BLaER1 treated with 17β-estradiol and CSF1 and Interleukin-3, amounts not matched to agents 10 nM and 100 nM (cell line): Measurements from ENCODE around the gene ATP11A.
A peak's percentile ranks its signal among the peaks of the same experiment; 100 is the strongest.

Experiments
- H3K27ac ChIP-seq, 11 experiments: shearing (Covaris generic); formaldehyde crosslinking; 2 replicates each; pipeline ENCODE4 v1.8.1; 2022
- H3K27me3 ChIP-seq, 11 experiments: shearing (Covaris generic); formaldehyde crosslinking; 2 replicates each; pipeline ENCODE4 v1.8.1; 2022
- H3K36me3 ChIP-seq, 11 experiments: shearing (Covaris generic); formaldehyde crosslinking; 2 replicates each; pipeline ENCODE4 v1.8.1; 2022
- H3K4me1 ChIP-seq, 10 experiments: shearing (Covaris generic); formaldehyde crosslinking; 2 replicates each; pipeline ENCODE4 v1.8.1; 2022
- H3K4me2 ChIP-seq, 11 experiments: shearing (Covaris generic); formaldehyde crosslinking; 2 replicates each; pipeline ENCODE4 v1.8.1; 2022
- H3K4me3 ChIP-seq, 10 experiments: shearing (Covaris generic); formaldehyde crosslinking; 2 replicates each; pipeline ENCODE4 v1.8.1; 2022
- H3K9ac ChIP-seq, 11 experiments: shearing (Covaris generic); formaldehyde crosslinking; 2 replicates each; pipeline ENCODE4 v1.8.1; 2022
- H3K9me3 ChIP-seq, 11 experiments: shearing (Covaris generic); formaldehyde crosslinking; replicated peaks in 1 of 11; 2 replicates each; pipeline ENCODE4 v1.8.1; 2022
- H4K20me1 ChIP-seq, 11 experiments: shearing (Covaris generic); formaldehyde crosslinking; 2 replicates each; pipeline ENCODE4 v1.8.1; 2022
- Cebpa-rat ChIP-seq, 11 experiments: shearing (Covaris generic); IDR thresholded peaks; 2 replicates each; pipeline ENCODE4 v1.8.1; 2022

The ATP11A gene

DNA sequence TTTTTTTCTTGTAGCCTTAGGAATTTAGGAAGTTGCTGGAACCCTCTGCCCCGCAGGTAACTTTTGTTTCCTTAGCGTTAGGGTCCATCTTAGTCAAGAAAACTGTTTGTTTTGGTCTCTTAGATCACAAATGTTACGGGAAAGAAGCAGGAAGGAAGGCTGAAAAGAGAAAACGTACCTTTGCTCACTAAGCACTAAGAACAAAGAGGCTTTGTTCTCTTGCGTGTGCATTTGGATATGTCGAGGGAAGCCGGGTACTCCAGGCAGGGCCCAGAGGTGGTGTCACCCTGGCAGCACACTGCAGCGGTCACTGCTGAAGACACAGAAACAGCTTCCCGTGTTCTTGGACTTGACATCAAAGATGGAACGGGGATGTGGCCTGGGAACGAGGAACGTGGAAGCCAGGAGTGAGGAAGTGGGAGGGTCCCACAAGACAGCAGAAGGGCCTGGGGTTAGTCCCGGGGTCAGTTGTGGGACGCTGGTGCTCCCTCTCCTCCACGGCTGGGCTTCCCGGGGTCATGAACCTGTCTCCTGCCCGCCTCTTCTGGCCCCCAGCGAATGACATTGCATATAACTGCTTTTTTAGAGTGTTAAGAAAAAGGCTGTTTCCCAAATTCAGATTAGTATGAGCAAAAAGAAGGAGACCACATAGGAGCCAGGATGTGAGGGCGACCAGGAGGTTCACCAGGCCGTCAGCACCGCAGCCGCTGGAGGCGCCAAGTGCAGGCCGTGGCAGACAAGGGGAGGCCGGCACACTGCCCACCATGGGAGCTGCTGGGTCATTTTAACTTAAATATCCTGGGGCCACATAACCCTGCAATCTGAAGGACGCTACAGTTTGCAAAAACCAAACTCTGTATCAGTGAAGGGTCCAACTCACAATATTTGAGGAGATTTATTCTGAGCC, 31.6 kb downstream of the ATP11A start:
- no peak overlapping the region for H3K9ac ChIP-seq

DNA sequence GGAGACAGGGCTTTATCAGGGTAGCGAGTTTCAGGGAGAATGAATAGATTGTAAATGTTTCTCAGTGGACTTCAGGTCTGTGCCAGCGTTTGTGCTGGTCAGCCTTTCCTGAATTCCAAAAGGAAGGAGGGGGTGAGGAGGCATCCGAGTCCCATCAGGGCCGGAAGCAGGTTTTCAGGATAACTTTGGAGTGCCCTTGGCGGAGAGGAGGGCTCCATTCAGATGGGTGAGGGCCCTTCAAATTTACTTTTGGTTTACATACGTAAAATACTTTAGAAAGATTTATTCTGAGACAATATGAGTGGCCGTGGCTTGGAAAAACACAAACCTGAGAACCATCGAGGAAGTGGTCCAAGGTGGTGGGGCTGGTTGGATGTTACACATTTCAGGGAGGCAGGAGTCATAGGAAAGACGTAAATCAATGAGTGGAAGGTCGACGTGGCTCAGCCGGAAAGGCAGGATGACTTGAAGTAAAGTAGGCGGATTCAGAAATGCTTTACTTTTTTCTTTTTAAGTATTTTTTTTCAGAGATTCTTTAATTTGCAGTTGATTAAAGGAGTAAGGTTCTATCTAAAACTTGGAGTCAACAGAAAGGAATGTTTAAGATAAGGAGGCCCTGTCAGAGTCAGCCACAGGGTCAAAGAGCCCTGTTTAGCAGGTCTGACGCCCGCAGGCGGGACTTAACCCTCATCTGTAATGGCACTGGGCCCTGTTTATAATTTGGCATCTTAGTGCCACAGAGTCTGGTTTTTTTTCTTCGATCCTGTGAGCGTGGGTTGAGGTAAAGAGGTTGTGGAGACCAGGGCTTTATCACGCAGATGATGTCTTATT, 32.8 kb downstream of the ATP11A start:
- Histone ChIP-seq H4K20me1 (peaks cover 86 to 98% (median 95%) of the 10 kb centered on the region in 11 experiments), H3K27me3 (no peaks in the 10 kb centered on the region), H3K4me3 (no peak overlapping the region), H3K9ac (no peak overlapping the region), H3K9me3 (no peaks in the 10 kb centered on the region), H3K4me1 (peaks cover 31 to 48% (median 41%) of the 10 kb centered on the region in 10 experiments), H3K27ac (no peak overlapping the region), H3K4me2 (0 out of 22 replicates have a peak overlapping the region, but pooled peaks of 1 of the 11 experiments have one; percentile 4), H3K36me3 (peaks cover 0 to 35% (median 14%) of the 10 kb centered on the region in 11 experiments; a peak in 14 of 22 replicates)
- TF ChIP-seq Cebpa-rat (IDR thresholded peaks at IDR 0.05): no peak

More for the DNA sequence above, 31.6 kb downstream of the ATP11A start:
- Histone ChIP-seq H3K4me3 (no peak overlapping the region), H3K4me1 (peaks cover 31 to 48% (median 39%) of the 10 kb centered on the region in 10 experiments), H4K20me1 (peaks cover 86 to 98% (median 95%) of the 10 kb centered on the region in 11 experiments), H3K27ac (no peak overlapping the region), H3K27me3 (no peaks in the 10 kb centered on the region), H3K4me2 (peak overlapping the region in 1 of 11 experiments; percentile 26; a peak in 2 of 22 replicates), H3K9me3 (no peaks in the 10 kb centered on the region), H3K36me3 (peaks cover 0 to 40% (median 14%) of the 10 kb centered on the region in 11 experiments; a peak in 14 of 22 replicates)
- no peak for TF ChIP-seq Cebpa-rat (IDR thresholded peaks at IDR 0.05)

DNA sequence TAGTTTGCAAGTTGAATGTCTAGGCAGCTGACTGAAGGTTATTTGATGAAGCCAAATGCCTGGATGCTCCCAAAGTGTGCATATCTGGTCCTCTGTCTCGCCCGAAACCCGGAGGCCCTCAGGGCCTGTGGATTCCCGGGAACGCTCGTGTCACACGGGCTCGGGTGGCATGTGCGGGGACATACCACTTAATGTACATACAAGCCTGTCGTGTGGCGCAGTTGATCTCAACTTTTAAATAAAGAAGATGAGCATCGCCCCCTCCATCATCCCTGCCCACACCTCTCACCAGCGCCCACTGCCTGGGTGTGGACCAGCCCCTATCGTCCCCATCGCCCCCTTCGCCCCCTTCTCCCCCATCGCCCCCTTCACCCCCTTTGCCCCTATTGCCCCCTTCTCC, 33.9 kb downstream of the ATP11A start:
- H3K4me2 ChIP-seq: peak overlapping the region in 7 of 11 experiments; percentile 8 to 88 (median 24); a peak in 9 of 22 replicates
- no peak overlapping the region for H3K9ac ChIP-seq
- H4K20me1 ChIP-seq: peaks cover 88 to 98% (median 95%) of the 10 kb centered on the region in 11 experiments
- H3K36me3 ChIP-seq: peaks cover 0 to 40% (median 12%) of the 10 kb centered on the region in 11 experiments; a peak in 15 of 22 replicates
- no peak overlapping the region for H3K4me3 ChIP-seq
- H3K4me1 ChIP-seq: peaks cover 31 to 48% (median 41%) of the 10 kb centered on the region in 10 experiments
- no peak overlapping the region for H3K27ac ChIP-seq
- no peak for TF ChIP-seq Cebpa-rat (IDR thresholded peaks at IDR 0.05)
- H3K27me3 ChIP-seq: no peaks in the 10 kb centered on the region
- no peaks in the 10 kb centered on the region for H3K9me3 ChIP-seq

DNA sequence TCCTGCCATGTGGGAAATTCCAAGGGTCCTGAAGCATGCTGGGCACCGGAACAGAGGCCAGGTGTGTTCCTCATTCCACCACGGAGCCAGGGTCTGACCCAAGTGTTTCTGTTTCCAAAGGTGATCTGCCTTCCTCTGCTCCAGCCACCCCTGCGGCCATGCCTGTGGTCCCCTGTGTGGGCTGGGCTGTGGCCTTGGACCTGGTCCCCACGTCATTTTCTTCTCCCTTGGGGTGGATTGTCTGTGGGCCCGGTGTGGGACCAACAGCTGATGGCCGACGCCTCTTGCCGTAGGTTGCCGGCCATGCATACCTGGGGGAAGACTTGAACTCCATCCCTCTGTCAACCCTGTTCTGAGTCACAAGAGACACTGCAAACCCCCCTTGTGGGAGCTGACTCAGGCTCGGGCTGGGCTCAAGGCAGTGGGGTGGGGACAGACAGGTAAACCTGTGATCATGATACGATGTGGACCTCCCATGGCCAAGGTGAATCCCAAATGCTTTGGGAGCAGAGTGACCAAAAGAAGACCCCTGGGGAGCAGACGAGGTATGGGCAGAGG, 35.0 kb downstream of the ATP11A start:
- no peak for TF ChIP-seq Cebpa-rat (IDR thresholded peaks at IDR 0.05)
- H3K9ac ChIP-seq: peak overlapping the region in 10 of 11 experiments; percentile 9 to 57 (median 33); a peak in 15 of 22 replicates
- peaks cover 89 to 98% (median 95%) of the 10 kb centered on the region in 11 experiments for H4K20me1 ChIP-seq
- peaks cover 31 to 56% (median 47%) of the 10 kb centered on the region in 10 experiments for H3K4me1 ChIP-seq
- H3K36me3 ChIP-seq: peaks cover 0 to 46% (median 14%) of the 10 kb centered on the region in 11 experiments; a peak in 13 of 22 replicates
- peak overlapping the region in 4 of 10 experiments; percentile 12 to 42 (median 30); a peak in 6 of 20 replicates for H3K4me3 ChIP-seq
- peak overlapping the region in 5 of 11 experiments; percentile 45 to 59 (median 53); a peak in 10 of 22 replicates for H3K27ac ChIP-seq
- H3K4me2 ChIP-seq: peak overlapping the region; percentile 75 to 97 (median 88)
- H3K27me3 ChIP-seq: no peaks in the 10 kb centered on the region
- H3K9me3 ChIP-seq: no peaks in the 10 kb centered on the region

DNA sequence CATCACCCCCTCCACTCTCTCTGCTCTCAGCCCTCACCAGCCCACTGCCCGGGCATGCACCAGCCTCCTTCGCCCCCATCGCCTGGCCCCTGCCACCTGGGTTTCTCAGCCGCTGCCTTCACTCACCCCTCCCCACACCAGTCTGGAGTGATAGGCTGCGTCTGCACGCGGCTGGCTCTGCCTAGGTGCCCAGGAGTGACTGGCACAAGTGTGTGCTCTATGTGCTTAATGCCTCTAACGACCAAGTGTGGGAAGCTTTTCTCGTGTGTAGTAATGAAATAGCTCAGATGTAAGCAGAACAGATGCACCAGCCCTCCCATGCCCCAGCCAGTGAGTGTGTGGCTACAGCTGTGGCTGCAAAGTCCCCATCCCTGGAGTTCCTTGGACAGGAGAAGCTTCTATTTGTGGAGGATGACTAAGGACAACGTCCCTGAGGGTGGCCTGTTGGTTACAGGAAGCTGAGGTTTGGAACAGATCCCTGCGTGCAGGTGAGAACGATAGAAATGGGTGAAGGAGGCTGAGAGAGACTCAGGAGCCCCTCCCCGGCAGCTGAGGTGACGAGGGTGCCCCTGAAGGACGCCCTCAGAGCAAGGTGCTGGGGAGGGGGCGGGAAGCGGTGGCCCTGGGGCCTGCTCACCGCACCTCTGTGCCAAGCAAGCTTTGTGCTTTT, 35.6 kb downstream of the ATP11A start:
- H3K4me1 ChIP-seq: peaks cover 31 to 59% (median 47%) of the 10 kb centered on the region in 10 experiments
- H3K36me3 ChIP-seq: peaks cover 0 to 46% (median 19%) of the 10 kb centered on the region in 11 experiments; a peak in 12 of 22 replicates
- H3K4me2 ChIP-seq: peak overlapping the region; percentile 75 to 97 (median 88)
- H3K9me3 ChIP-seq: no peaks in the 10 kb centered on the region
- TF ChIP-seq Cebpa-rat (IDR thresholded peaks at IDR 0.05): no peak
- H3K4me3 ChIP-seq: peak overlapping the region in 4 of 10 experiments; percentile 12 to 42 (median 30); a peak in 6 of 20 replicates
- H3K27ac ChIP-seq: peak overlapping the region in 5 of 11 experiments; percentile 45 to 59 (median 53); a peak in 10 of 22 replicates
- peak overlapping the region in 10 of 11 experiments; percentile 9 to 57 (median 33); a peak in 15 of 22 replicates for H3K9ac ChIP-seq
- H4K20me1 ChIP-seq: peaks cover 90 to 98% (median 95%) of the 10 kb centered on the region in 11 experiments
- no peaks in the 10 kb centered on the region for H3K27me3 ChIP-seq

DNA sequence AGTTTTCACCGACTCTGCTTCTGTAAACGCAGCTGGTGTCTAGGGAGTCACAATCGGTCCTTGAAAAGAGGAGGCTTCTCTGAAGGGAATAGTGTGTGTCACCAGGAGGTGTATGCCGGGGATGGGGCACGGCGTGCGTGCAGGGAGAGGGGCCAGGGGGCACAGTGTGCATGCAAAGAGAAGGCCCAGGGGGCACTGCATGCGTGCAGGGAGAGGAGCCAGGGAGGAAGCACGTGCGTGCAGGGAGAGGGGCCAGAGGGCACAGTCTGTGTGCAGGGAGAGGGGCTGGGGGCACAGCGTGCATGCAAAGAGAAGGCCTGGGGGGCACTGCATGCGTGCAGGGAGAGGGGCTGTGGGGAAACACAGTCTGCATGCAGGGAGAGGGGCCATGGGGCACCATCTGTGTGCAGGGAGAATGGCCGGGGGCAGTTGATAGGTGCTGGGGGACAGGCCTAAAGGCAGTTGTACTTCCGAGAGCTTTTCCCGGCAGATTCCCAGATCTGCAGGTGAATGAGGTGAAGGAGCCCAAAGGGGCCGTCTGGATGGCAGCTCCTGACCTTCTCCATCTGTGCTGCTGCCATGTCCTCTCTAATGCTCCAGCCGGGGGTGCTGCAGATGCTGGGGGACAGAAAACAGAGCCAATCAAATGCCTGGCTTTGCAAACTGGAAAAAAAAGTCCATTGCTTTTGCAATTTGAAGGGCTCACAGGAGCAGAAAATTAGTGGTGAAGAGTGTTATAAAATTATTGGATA, 36.4 kb downstream of the ATP11A start:
- H3K27ac ChIP-seq: peak overlapping the region in 3 of 11 experiments; percentile 53 to 59 (median 57); a peak in 2 of 22 replicates
- H3K4me2 ChIP-seq: peak overlapping the region; percentile 75 to 97 (median 88); a peak in 20 of 22 replicates
- no peak for TF ChIP-seq Cebpa-rat (IDR thresholded peaks at IDR 0.05)
- H3K27me3 ChIP-seq: no peaks in the 10 kb centered on the region
- H3K4me1 ChIP-seq: peaks cover 29 to 59% (median 45%) of the 10 kb centered on the region in 10 experiments
- H3K9me3 ChIP-seq: no peaks in the 10 kb centered on the region
- peak overlapping the region in 4 of 11 experiments; percentile 32 to 57 (median 40); a peak in 4 of 22 replicates for H3K9ac ChIP-seq
- peaks cover 91 to 98% (median 95%) of the 10 kb centered on the region in 11 experiments for H4K20me1 ChIP-seq
- H3K36me3 ChIP-seq: peaks cover 0 to 46% (median 20%) of the 10 kb centered on the region in 11 experiments; a peak in 12 of 22 replicates
- H3K4me3 ChIP-seq: no peak overlapping the region

DNA sequence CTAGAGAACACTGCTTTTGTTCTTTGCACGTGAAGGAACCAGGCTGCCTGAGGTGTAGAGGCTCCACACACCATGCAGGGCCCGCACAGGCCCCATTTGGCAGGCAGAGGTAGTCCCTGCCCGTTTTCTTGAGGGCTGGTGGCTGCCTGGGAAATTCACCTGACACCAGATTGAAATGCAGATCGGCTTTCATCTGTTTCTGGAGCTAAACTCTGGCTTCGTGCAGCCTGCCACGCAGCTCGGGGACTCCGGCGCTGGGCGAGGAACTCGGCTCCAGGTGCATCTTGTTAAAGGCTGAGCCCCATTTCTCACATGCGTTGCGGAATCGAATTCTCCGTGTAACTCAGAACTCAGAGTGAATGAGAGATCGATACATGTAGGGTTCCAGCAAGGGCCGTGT, 37.7 kb downstream of the ATP11A start:
- no peak overlapping the region for H3K27ac ChIP-seq
- no peak for TF ChIP-seq Cebpa-rat (IDR thresholded peaks at IDR 0.05)
- H3K4me3 ChIP-seq: no peak overlapping the region
- peaks cover 0 to 46% (median 22%) of the 10 kb centered on the region in 11 experiments; a peak in 12 of 22 replicates for H3K36me3 ChIP-seq
- peaks cover 22 to 52% (median 42%) of the 10 kb centered on the region in 10 experiments for H3K4me1 ChIP-seq
- H3K9me3 ChIP-seq: no peaks in the 10 kb centered on the region
- no peak overlapping the region for H3K4me2 ChIP-seq
- H3K9ac ChIP-seq: no peak overlapping the region
- no peaks in the 10 kb centered on the region for H3K27me3 ChIP-seq
- H4K20me1 ChIP-seq: peaks cover 95 to 99% (median 97%) of the 10 kb centered on the region in 11 experiments
